CD4-positive, alpha-beta T cell treated with Interleukin-6 for 4 hours (primary cell): Measurements from ENCODE around the gene P2RY11.

Experiments used
- DNase-seq: peaks from one replicate; pipeline ENCODE4 v3.0.0-alpha.2; 2020; ENCODE audit warnings: mixed read lengths

The P2RY11 gene, protein sequence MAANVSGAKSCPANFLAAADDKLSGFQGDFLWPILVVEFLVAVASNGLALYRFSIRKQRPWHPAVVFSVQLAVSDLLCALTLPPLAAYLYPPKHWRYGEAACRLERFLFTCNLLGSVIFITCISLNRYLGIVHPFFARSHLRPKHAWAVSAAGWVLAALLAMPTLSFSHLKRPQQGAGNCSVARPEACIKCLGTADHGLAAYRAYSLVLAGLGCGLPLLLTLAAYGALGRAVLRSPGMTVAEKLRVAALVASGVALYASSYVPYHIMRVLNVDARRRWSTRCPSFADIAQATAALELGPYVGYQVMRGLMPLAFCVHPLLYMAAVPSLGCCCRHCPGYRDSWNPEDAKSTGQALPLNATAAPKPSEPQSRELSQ

GRCh38 chr19:10111405-10111811 is at the start of gene P2RY11:
Gene P2RY11, plus strand, starts transcription at chr19:10111693. Its CDS starts 29 bp downstream, at chr19:10111722.
- peak; percentile 36 for DNase-seq

- DNase-seq = no peak
These were observed 49.7 kb upstream of the P2RY11 start for GRCh38 chr19:10061717-10062310.

GRCh38 chr19:10068205-10068604 is 43.3 kb upstream of the P2RY11 start:
- no peak for DNase-seq

DNA sequence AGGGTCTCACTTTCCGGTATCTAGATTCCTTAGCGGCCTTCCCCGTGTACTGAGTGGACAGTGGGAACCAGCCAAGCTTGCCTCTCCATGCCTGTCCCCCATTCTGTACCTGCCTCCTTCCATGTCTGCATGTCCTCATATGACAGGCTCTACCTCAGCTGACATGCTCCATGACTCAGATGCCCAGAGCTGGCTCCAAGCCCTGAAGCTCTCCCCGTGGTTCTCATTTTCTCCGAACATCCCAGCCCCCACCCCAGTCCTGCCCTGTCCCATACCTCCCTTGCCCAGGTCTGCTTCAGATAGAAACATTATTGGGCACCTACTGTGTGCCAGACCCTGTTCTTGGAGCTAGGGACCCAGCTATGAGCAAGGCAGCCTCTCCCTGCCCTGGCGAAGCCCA is 42.4 kb upstream of the P2RY11 start:
- DNase-seq = no peak

GRCh38 chr19:10070730-10071446 is 40.6 kb upstream of the P2RY11 start:
- DNase-seq = no peak

- DNase-seq = peak; percentile 53
These were observed 37.3 kb upstream of the P2RY11 start for GRCh38 chr19:10074153-10074552.

DNA sequence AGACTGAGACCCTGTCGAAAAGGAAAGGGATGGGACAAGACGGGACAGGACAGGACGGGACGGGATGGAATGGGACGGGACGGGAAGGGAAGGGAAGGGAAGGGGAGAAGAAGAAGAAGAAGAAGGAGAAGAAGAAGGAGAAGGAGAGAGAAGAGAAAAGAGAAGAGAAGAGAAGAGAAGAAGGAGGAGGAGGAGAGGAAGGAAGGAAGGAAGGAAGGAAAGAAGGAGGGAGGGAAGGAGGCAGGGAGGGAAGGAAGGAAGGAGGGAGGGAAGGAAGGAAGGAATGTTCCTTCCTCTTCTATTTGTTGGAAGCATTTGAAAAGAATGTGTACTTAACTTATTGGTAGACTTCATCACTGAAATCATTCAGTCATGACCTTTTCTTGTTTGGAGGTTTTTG is 35.0 kb upstream of the P2RY11 start:
- no peak for DNase-seq

DNA sequence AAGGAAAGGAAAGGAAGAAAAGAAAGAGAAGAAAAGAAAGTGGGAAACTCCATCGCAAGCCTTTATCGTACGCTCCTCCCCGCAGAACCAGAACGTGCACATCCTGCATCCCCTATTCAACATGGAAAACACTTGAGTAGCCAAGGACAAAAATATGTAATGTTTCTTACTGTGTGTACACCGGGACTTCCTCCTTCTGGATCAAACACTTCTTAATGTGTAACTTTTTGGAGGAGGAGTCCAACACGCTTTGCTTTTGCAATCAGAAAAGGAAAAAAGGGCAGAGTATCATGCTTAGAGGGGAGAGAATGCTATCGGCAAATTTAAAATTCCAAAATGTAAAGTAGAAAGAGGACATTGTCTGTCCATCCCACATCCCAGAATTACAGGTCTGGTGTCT is 33.2 kb upstream of the P2RY11 start:
- no peak for DNase-seq

GRCh38 chr19:10079031-10079453 is 32.5 kb upstream of the P2RY11 start:
- no peak for DNase-seq

- no peak for DNase-seq
These were observed 27.6 kb upstream of the P2RY11 start for GRCh38 chr19:10083911-10084310.

DNA sequence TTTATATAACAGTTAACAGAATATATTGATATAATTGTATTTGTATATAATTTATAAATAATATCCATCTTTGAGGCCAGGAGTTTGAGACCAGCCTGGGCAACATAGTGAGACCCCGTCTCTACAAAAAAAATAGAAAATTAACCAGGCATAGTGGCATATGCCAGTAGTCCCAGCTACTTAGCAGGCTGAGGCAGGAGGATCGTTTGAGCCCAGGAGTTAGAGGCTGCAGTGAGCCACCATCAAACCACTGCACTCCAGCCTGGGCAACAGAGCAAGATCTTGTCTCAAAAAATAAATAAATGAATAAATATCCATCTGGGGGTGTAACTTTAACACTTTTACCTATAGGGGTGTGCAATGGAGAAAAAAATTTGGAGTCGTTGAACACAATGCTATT is 26.7 kb upstream of the P2RY11 start:
- no peak for DNase-seq

DNA sequence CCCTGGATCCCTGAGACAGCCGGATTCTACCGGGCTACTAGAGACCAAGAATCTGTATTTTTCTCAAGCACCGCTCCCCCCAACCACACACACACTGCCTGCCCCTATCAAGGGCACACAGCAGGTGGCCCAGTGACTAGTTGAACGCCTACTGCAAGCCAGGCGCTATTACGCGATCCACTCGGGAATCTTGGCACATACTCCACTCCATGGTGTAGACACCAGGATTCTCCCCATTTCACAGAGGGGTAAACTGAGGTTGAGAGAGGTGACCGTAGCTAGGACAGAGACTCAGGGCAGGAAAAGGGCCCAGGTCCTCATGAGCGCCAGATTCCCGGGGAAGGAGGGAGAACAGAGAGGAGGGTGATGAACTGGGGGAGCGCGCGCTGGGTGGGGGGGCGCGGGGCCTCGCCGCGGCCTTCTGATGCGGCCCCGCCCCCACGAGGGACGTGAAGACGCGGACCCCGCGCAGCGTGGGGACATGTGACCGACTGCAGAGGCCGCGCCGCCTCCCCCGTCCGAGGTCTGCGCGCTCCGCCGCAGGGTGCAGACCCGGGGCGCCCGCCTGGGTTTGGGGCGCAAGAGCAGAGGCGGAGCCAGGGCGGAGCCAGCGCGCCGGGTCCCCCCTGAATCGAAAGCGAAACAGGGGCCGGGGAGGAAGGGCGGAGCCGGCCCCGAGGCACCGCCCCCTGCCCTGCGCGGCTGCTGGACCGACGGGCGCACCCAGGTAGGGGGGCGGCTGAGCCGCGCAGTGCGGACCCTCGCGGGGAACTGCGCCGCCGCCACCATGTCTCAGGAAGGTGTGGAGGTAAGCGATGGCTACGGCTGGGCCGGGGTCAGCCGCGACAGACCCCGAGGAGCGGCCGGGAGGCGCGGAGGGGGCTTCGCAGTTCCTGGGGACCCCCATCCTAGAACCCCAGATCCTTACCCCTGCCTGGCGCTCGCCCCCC is 25.6 kb upstream of the P2RY11 start, which contains the start of gene SHFL:
TSS of gene SHFL (plus strand) at position 677 of the 950 bp plus-strand sequence. CDS start at position 788, 111 bp downstream.
- DNase-seq = peak; percentile 91

DNA sequence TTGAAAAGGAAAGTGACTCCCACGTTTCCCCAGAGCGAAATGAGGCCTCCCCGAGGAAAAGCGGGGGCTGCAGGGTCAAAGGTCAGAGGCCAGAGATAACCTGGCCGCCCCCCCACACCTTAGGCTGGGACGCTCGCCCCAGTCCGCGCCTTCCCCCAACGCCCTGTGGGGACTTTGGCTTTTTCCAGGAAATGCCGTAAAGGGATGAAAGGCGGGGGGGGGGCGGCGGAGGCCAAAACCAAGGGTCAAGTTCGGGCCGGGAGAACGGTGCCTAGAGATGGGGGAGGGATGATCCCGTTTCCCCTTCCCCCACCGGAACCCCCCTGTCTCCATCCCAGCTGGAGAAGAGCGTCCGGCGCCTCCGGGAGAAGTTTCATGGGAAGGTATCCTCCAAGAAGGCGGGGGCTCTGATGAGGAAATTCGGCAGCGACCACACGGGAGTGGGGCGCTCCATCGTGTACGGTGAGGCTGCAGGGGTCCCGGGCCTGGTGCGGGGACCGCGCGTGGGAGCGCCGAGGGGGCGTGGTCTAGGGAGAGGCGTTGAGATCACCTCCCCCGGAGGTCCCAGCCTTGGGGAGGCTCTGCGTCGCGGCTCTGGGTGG is 24.8 kb upstream of the P2RY11 start:
- peak; percentile 53 for DNase-seq

- no peak for DNase-seq
These were observed 24.0 kb upstream of the P2RY11 start for GRCh38 chr19:10087296-10088061.

DNA sequence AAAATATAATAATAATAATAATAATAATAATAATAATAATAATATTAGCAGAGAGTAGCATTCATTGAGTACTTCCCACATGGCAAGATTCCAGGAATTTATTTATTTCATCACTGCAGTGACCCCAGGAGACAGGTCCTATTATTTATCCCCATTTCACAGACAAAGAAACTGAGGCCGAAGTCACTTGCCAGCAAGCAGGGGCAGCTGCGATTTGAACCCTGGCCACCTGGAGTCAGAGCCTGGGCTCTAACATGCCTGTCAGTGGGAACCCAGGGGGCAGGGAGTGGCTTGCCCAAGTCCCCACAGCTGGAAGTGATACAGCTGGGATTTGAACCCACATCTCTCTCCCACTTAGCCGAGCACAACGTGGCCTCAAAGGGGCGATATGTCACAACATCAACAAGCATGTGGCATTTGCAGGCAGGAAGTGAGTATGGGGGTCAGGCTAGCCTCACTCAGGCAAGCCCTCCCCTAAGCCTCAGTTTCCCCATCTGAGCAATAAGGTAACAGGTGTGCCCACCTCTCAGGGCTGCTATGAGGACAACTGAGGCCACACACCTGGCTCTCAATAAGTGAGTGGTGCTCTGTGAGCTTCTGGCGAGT is 22.4 kb upstream of the P2RY11 start:
- no peak for DNase-seq

DNA sequence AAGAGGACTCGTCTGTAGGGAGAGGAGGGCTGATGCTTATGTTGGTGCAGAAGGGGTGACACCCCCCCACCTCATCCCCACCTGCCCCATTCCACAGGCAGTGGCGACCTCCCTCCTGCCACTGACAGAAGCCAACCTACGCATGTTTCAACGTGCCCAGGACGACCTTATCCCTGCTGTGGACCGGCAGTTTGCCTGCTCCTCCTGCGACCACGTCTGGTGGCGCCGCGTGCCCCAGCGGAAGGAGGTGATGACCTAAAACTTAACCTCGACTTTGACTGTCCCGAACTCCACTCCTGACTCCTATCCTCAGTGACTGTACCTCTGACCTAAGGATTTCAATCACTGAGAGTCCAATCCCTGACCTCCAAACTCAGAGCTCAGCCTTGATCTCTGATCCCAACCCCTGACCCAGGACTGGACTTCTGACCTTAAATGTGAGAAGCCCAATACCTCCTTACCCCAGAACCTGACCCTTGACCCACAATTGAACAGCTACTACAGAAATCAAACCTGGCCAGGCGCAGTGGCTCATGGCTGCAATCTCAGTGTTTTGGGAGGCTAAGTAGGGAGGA is 21.6 kb upstream of the P2RY11 start:
- no peak for DNase-seq

GRCh38 chr19:10091370-10091687 is 20.2 kb upstream of the P2RY11 start:
- DNase-seq = no peak

- no peak for DNase-seq
These were observed 19.4 kb upstream of the P2RY11 start for GRCh38 chr19:10091895-10092641.

- DNase-seq = no peak
These were observed 18.7 kb upstream of the P2RY11 start for GRCh38 chr19:10092648-10093294.
